A549 treated with DMSO at 1 μM for 4 hours (cell line): Measurements from ENCODE around the gene TCP1. TPM values are rescaled to one million over a fixed set of nuclear protein-coding genes. Genes with fewer than 3 reads are reported as not detected.

Experiments
- total RNA-seq: library from RNA; stranded (reverse); fragments of 200-300 nt; extraction: Qiagen RNA extraction; gene quantifications from 5 replicates; pipeline ENCODE4 v1.2.3, GENCODE V29; 2022; ENCODE audit warnings: low read depth

TCP1 gene
- 196 to 256 TPM (median 236 TPM) in 5 replicates for total RNA-seq

GRCh38 chr6:159789377-159790148, at the start of gene TCP1:
TCP1 (minus strand) TSS chr6:159789602; CDS start chr6:159789468, 134 bp downstream.

GRCh38 chr6:159800141-159800865, 10.9 kb upstream of the TCP1 start, which contains the start of gene PNLDC1:
PNLDC1 (plus strand) TSS chr6:159800276; CDS start chr6:159800308, 32 bp downstream.

GRCh38 chr6:159790149-159790955, 950 bp upstream of the TCP1 start, which contains the start of gene MRPL18:
MRPL18 (plus strand) TSS chr6:159790467; CDS start chr6:159790588, 121 bp downstream.

DNA sequence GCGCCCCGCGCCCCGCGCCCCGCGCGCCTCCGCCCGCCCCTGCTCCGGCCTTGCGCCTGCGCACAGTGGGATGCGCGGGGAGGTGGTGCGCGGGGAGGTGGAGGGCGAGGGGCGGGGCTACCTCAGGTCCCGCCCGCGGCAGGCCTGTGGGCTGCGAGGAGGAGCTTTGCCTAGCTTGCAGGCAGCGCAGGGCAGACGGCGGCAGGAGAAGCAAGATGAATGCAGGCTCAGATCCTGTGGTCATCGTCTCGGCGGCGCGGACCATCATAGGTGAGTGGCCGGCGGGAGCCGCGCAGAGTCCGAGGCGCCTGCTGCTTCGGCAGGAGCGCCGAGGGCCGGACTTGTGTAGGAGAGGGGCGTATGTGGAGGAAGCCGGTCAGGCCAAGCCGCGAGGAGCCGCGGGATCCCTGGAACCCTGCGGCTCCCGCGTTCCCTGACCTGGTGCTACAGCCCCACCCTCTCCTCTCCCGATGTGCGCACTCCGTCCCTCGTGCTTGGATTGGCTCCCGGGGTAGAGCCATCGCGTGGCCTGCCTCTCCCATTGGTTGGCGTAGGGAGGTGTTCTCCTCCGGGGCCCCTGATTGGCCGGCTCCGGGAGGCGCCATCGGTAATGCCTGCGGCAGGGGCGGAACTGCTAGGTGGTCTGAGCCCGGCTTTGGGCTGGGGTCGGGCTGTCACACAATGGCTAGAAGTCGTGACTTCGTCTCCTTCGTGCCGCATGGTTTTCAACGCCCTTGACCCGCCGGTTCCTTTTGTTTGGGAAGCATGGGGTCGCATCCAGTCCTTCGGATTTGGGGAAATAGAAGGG, 27.3 kb downstream of the TCP1 start, which contains the start of gene ACAT2:
Gene ACAT2, plus strand, starts transcription at position 173 of the 808 bp plus-strand sequence. Its CDS starts 43 bp downstream, at position 216.

Other genes with a start within 250 kb of the TCP1 start
- gene SOD2, start 96.4 kb downstream of the TCP1 start, total RNA-seq = 167 to 225 TPM (median 201 TPM) in 5 replicates
- gene WTAP, start 62.1 kb downstream of the TCP1 start, total RNA-seq = 67.7 to 79.1 TPM (median 74.4 TPM) in 5 replicates
- gene ACAT2, start 27.6 kb downstream of the TCP1 start, total RNA-seq = 25.5 to 31.1 TPM (median 29.7 TPM) in 5 replicates
- gene MRPL18, start 865 bp upstream of the TCP1 start, total RNA-seq = 69.9 to 103 TPM (median 95.6 TPM) in 5 replicates
- gene PNLDC1, start 10.7 kb upstream of the TCP1 start, total RNA-seq = 0.12 to 0.17 TPM in 2 of 5 replicates, not detected in the others
- gene MAS1, start 101.4 kb upstream of the TCP1 start, total RNA-seq = not detected in 5 replicates
- 29.2 to 35.9 TPM (median 34.1 TPM) in 5 replicates for gene IGF2R, start 179.5 kb upstream of the TCP1 start, total RNA-seq